K562 (cell line): ENCODE results near the gene NINL. TPM values are rescaled to one million over a fixed set of nuclear protein-coding genes. Genes with fewer than 3 reads are reported as not detected.

Experiments used
- ARID1B ChIP-seq: fragments of 450-650 bp; IDR thresholded peaks from 2 replicates; pipeline ENCODE4 v1.6.1; 2016; ENCODE audit warnings: antibody characterized with exemption, mild to moderate bottlenecking, inconsistent platforms
- CBFA2T3 ChIP-seq: fragments of 450-650 bp; IDR thresholded peaks from 2 replicates; pipeline ENCODE4 v1.6.1; 2017
- CCNT2 ChIP-seq: IDR thresholded peaks from 2 replicates; pipeline ENCODE4 v1.6.1; 2011; ENCODE audit warnings: borderline replicate concordance, low read depth, mild to moderate bottlenecking, moderate library complexity, mixed read lengths, low read length; ENCODE audit not compliant: insufficient read length; ENCODE audit errors: extremely low read depth
- HNRNPK ChIP-seq: fragments of 200-400 bp; formaldehyde crosslinking; IDR thresholded peaks from one replicate; pipeline ENCODE4 v1.6.1; 2018; ENCODE audit warnings: mild to moderate bottlenecking, low read depth, low read length; ENCODE audit not compliant: poor library complexity, severe bottlenecking
- MLLT1 ChIP-seq, 2 experiments: fragments of 450-650 bp; IDR thresholded peaks; 2 replicates each; pipeline ENCODE4 v1.6.1; 2016
- MTA1 ChIP-seq: fragments of 450-650 bp; IDR thresholded peaks from 2 replicates; pipeline ENCODE4 v1.6.1; 2017; ENCODE audit warnings: borderline replicate concordance
- RBM15 ChIP-seq: fragments of 200-400 bp; formaldehyde crosslinking; IDR thresholded peaks from 2 replicates; pipeline ENCODE4 v1.6.1; 2018; ENCODE audit warnings: mild to moderate bottlenecking, low read length, moderate library complexity; ENCODE audit not compliant: insufficient read depth
- STAG1 ChIP-seq: sonication (generic); formaldehyde crosslinking; IDR thresholded peaks from 2 replicates; pipeline ENCODE4 v1.5.0; 2020; ENCODE audit warnings: missing genetic modification reagents, borderline replicate concordance
- TCF7 ChIP-seq: sonication (generic); IDR thresholded peaks from 2 replicates; pipeline ENCODE4 v1.6.1; 2016; ENCODE audit warnings: antibody characterized with exemption, borderline replicate concordance
- ZNF133 ChIP-seq: fragments of 250-450 bp; sonication (Bioruptor Pico); IDR thresholded peaks from 2 replicates; pipeline ENCODE4 v1.4.0; 2020; ENCODE audit warnings: mild to moderate bottlenecking
- polyA plus RNA-seq, 8 experiments: library from polyadenylated mRNA; depleted of rRNA in 4 of 8; stranded (reverse) in 5 of 8; unstranded in 3 of 8; fragments of >200 nt; fragmentation: Nextera tagmentation in 2 of 8; fragmentation: Illumina TruSeq in 1 of 8; extraction: Ambion mirVana in 2 of 8; extraction: Trizol in 1 of 8; gene quantifications; 2 replicates each; pipeline versions ENCODE4 v1.2.1 to v1.2.3, GENCODE V29; 2011 to 2014; ENCODE audit warnings: inconsistent platforms in 1 of 8, missing spikeins in 1 of 8
- total RNA-seq, 7 experiments: library from RNA; depleted of rRNA in 6 of 7; stranded (reverse); fragments of >200 nt in 6 of 7; fragmentation: Illumina TruSeq in 2 of 7; extraction: Trizol in 2 of 7; gene quantifications; 2 replicates each; pipeline versions ENCODE4 v1.2.1 to v1.2.3, GENCODE V29; 2011 to 2021; ENCODE audit warnings: low replicate concordance in 1 of 7
- TF ChIP-seq, protein P1 (sequence below): IDR thresholded peaks from 2 replicates; pipeline ENCODE4 v1.6.1; 2011; ENCODE audit warnings: borderline replicate concordance, low read depth, mild to moderate bottlenecking, moderate library complexity, low read length; ENCODE audit not compliant: insufficient read depth, poor library complexity, severe bottlenecking
- TF ChIP-seq, protein P2 (sequence below): fragments of 250-450 bp; sonication (Bioruptor Pico); IDR thresholded peaks from 2 replicates; pipeline ENCODE4 v1.5.0; 2022; ENCODE audit warnings: mild to moderate bottlenecking

Gene NINL
- total and polyA plus RNA-seq, 9 of the 15 experiments (the other 6 are each of a cell fraction or from before 2014, with no cell fraction given) = 0.03 to 0.22 (median 0.05) TPM; not detected in 5

GRCh38 chr20:25623736-25624499 is 38.6 kb upstream of the NINL start, which contains the start of gene NANP (continued):
- TF ChIP-seq, protein P1, sequence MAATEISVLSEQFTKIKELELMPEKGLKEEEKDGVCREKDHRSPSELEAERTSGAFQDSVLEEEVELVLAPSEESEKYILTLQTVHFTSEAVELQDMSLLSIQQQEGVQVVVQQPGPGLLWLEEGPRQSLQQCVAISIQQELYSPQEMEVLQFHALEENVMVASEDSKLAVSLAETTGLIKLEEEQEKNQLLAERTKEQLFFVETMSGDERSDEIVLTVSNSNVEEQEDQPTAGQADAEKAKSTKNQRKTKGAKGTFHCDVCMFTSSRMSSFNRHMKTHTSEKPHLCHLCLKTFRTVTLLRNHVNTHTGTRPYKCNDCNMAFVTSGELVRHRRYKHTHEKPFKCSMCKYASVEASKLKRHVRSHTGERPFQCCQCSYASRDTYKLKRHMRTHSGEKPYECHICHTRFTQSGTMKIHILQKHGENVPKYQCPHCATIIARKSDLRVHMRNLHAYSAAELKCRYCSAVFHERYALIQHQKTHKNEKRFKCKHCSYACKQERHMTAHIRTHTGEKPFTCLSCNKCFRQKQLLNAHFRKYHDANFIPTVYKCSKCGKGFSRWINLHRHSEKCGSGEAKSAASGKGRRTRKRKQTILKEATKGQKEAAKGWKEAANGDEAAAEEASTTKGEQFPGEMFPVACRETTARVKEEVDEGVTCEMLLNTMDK = no peak
- peak; percentile 44 for TF ChIP-seq CCNT2
- TF ChIP-seq MLLT1 (IDR thresholded peaks at IDR 0.05) = peak in 1 of 2 experiments; percentile 17; a peak in 1 of 4 replicates
- no peak for TF ChIP-seq TCF7
- no peak for TF ChIP-seq HNRNPK
- no peak for TF ChIP-seq RBM15
- no peak for TF ChIP-seq STAG1 (CRISPR knock-in tag)
- TF ChIP-seq ARID1B = no peak
- no peak for TF ChIP-seq CBFA2T3
- peak; percentile 76 for TF ChIP-seq MTA1
- TF ChIP-seq ZNF133 (CRISPR knock-in tag) = no peak
- TF ChIP-seq, protein P2, sequence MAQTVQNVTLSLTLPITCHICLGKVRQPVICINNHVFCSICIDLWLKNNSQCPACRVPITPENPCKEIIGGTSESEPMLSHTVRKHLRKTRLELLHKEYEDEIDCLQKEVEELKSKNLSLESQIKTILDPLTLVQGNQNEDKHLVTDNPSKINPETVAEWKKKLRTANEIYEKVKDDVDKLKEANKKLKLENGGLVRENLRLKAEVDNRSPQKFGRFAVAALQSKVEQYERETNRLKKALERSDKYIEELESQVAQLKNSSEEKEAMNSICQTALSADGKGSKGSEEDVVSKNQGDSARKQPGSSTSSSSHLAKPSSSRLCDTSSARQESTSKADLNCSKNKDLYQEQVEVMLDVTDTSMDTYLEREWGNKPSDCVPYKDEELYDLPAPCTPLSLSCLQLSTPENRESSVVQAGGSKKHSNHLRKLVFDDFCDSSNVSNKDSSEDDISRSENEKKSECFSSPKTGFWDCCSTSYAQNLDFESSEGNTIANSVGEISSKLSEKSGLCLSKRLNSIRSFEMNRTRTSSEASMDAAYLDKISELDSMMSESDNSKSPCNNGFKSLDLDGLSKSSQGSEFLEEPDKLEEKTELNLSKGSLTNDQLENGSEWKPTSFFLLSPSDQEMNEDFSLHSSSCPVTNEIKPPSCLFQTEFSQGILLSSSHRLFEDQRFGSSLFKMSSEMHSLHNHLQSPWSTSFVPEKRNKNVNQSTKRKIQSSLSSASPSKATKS (CRISPR knock-in tag) = no peak
